Neural cell (in vitro differentiated cells): ENCODE data around the gene ATG7. TPM values are rescaled to one million over a fixed set of nuclear protein-coding genes. Genes with fewer than 3 reads are reported as not detected.

ENCODE experiments used
- H2AFZ ChIP-seq: fragments of 200-600, 300-800 bp; sonication (generic), shearing (Covaris generic); 2 replicates; pipeline ENCODE4 v1.6.0; 2014; ENCODE audit warnings: low read depth, mild to moderate bottlenecking, antibody characterized with exemption, low read length, moderate library complexity
- H3F3A ChIP-seq: fragments of 200-600 bp; shearing (Covaris generic); 2 replicates; pipeline ENCODE4 v1.6.1; 2016; ENCODE audit warnings: mild to moderate bottlenecking, moderate library complexity, mixed read lengths, antibody characterized with exemption, low read length; ENCODE audit not compliant: insufficient read depth, poor library complexity, severe bottlenecking
- H3K27ac ChIP-seq: fragments of 200-600, 300-800 bp; sonication (generic), shearing (Covaris generic); 2 replicates; pipeline ENCODE4 v1.5.1; 2014; ENCODE audit warnings: mild to moderate bottlenecking, low read length, moderate library complexity
- H3K27me3 ChIP-seq: fragments of 300-800, 200-600 bp; sonication (generic), shearing (Covaris generic); 2 replicates; pipeline ENCODE4 v1.6.0; 2014; ENCODE audit warnings: mild to moderate bottlenecking, low read depth, low read length, moderate library complexity; ENCODE audit not compliant: insufficient read depth
- H3K36me3 ChIP-seq: fragments of 300-800, 200-600 bp; sonication (generic), shearing (Covaris generic); 2 replicates; pipeline ENCODE4 v1.5.1; 2014; ENCODE audit warnings: mild to moderate bottlenecking, antibody characterized with exemption, low read length, moderate library complexity; ENCODE audit not compliant: insufficient read depth
- H3K4me2 ChIP-seq: fragments of 300-800, 200-600 bp; sonication (generic), shearing (Covaris generic); 2 replicates; pipeline ENCODE4 v1.6.0; 2014; ENCODE audit warnings: mild to moderate bottlenecking, low read length
- H3K4me3 ChIP-seq: fragments of 300-800, 200-600 bp; sonication (generic), shearing (Covaris generic); 2 replicates; pipeline ENCODE4 v1.5.1; 2014; ENCODE audit warnings: mild to moderate bottlenecking, low read length, moderate library complexity
- H3K79me2 ChIP-seq: fragments of 200-600 bp; shearing (Covaris generic); replicated peaks from 2 replicates; pipeline ENCODE4 v1.6.0; 2014; ENCODE audit warnings: mild to moderate bottlenecking, low read length, moderate library complexity; ENCODE audit not compliant: insufficient read depth
- H3K9ac ChIP-seq: fragments of 300-800, 200-600 bp; sonication (generic), shearing (Covaris generic); 2 replicates; pipeline ENCODE4 v1.6.1; 2016; ENCODE audit warnings: mild to moderate bottlenecking, low read length, mixed read lengths
- H3K9me2 ChIP-seq: fragments of 200-600 bp; shearing (Covaris generic); 2 replicates; pipeline ENCODE4 v1.6.1; 2016; ENCODE audit warnings: mild to moderate bottlenecking, low read length, mixed read lengths; ENCODE audit not compliant: insufficient read depth
- H3K9me3 ChIP-seq: fragments of 200-600, 300-800 bp; sonication (generic), shearing (Covaris generic); 2 replicates; pipeline ENCODE4 v1.6.1; 2016; ENCODE audit warnings: mild to moderate bottlenecking, mixed run types, low read length, moderate library complexity, mixed read lengths
- H4K20me1 ChIP-seq: fragments of 200-600 bp; shearing (Covaris generic); 2 replicates; pipeline ENCODE4 v1.6.1; 2016; ENCODE audit warnings: mild to moderate bottlenecking, mixed run types; ENCODE audit not compliant: insufficient read depth
- EP300 ChIP-seq: fragments of 450-650 bp; conservative IDR thresholded peaks from 2 replicates; pipeline ENCODE4 v1.6.1; 2014; ENCODE audit warnings: antibody characterized with exemption, mild to moderate bottlenecking, moderate library complexity; ENCODE audit not compliant: poor library complexity, severe bottlenecking
- EZH2 ChIP-seq: fragments of 200-600, 300-800 bp; shearing (Covaris generic), sonication (generic); IDR thresholded peaks from 2 replicates; pipeline ENCODE4 v1.6.1; 2014; ENCODE audit warnings: antibody characterized with exemption, low read length, borderline replicate concordance, mild to moderate bottlenecking; ENCODE audit not compliant: insufficient read depth, poor library complexity, severe bottlenecking
- MXI1 ChIP-seq: fragments of 450-650 bp; conservative IDR thresholded peaks from 2 replicates; pipeline ENCODE4 v1.6.1; 2014; ENCODE audit warnings: antibody characterized with exemption, mild to moderate bottlenecking; ENCODE audit not compliant: poor library complexity, severe bottlenecking
- RAD21 ChIP-seq: fragments of 450-650 bp; conservative IDR thresholded peaks from 2 replicates; pipeline ENCODE4 v1.6.1; 2014; ENCODE audit warnings: antibody characterized with exemption, mild to moderate bottlenecking, moderate library complexity
- TAF1 ChIP-seq: IDR thresholded peaks from 2 replicates; pipeline ENCODE4 v1.6.1; 2012; ENCODE audit warnings: low read depth
- polyA plus RNA-seq: library from polyadenylated mRNA; depleted of rRNA; stranded (reverse); fragments of >200 nt; gene quantifications from 2 replicates; pipeline ENCODE4 v1.2.3, GENCODE V29; 2014
- TF ChIP-seq, protein P1 (sequence below): IDR thresholded peaks from 2 replicates; pipeline ENCODE4 v1.6.1; 2012; ENCODE audit warnings: borderline replicate concordance
- TF ChIP-seq, protein P2 (sequence below): fragments of 450-650 bp; IDR thresholded peaks from 2 replicates; pipeline ENCODE4 v1.5.1; 2014; ENCODE audit warnings: antibody characterized with exemption, mild to moderate bottlenecking, moderate library complexity; ENCODE audit not compliant: poor library complexity, severe bottlenecking

ATG7 gene
- polyA plus RNA-seq, 1 donor from 2014 or later: 28.8 TPM

DNA sequence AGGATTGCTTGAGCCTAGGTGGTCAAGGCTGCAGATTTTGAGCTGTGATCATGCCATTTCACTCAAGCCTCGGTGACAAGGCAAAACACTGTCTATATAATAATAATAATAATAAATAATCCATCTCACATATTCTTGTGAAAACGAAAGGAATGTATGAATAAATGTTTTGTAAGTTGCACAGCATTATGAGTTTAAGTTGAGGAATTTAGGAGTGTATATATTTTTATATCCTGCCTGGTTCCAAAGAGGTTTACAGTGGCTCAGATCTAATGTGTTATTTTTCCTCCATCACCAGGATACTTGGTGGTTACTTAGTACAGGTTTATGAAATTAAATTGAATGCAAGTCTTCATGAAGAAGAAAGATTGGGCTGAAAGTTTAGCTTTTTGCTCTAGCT, 77.2 kb downstream of the ATG7 start:
- Histone ChIP-seq H3K4me2 (no peak overlapping the region), H3K27ac (no peak overlapping the region), H4K20me1 (no peaks in the 10 kb centered on the region), H3K9me2 (no peaks in the 10 kb centered on the region), H3K9ac (no peak overlapping the region), H3K4me3 (no peak overlapping the region), H3K36me3 (no peaks in the 10 kb centered on the region), H2AFZ (no peak overlapping the region), H3K27me3 (no peaks in the 10 kb centered on the region), H3F3A (no peaks in the 10 kb centered on the region), H3K9me3 (no peaks in the 10 kb centered on the region), H3K79me2 (no peaks in the 10 kb centered on the region)
- TF ChIP-seq, protein P1, sequence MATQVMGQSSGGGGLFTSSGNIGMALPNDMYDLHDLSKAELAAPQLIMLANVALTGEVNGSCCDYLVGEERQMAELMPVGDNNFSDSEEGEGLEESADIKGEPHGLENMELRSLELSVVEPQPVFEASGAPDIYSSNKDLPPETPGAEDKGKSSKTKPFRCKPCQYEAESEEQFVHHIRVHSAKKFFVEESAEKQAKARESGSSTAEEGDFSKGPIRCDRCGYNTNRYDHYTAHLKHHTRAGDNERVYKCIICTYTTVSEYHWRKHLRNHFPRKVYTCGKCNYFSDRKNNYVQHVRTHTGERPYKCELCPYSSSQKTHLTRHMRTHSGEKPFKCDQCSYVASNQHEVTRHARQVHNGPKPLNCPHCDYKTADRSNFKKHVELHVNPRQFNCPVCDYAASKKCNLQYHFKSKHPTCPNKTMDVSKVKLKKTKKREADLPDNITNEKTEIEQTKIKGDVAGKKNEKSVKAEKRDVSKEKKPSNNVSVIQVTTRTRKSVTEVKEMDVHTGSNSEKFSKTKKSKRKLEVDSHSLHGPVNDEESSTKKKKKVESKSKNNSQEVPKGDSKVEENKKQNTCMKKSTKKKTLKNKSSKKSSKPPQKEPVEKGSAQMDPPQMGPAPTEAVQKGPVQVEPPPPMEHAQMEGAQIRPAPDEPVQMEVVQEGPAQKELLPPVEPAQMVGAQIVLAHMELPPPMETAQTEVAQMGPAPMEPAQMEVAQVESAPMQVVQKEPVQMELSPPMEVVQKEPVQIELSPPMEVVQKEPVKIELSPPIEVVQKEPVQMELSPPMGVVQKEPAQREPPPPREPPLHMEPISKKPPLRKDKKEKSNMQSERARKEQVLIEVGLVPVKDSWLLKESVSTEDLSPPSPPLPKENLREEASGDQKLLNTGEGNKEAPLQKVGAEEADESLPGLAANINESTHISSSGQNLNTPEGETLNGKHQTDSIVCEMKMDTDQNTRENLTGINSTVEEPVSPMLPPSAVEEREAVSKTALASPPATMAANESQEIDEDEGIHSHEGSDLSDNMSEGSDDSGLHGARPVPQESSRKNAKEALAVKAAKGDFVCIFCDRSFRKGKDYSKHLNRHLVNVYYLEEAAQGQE: no peak

DNA sequence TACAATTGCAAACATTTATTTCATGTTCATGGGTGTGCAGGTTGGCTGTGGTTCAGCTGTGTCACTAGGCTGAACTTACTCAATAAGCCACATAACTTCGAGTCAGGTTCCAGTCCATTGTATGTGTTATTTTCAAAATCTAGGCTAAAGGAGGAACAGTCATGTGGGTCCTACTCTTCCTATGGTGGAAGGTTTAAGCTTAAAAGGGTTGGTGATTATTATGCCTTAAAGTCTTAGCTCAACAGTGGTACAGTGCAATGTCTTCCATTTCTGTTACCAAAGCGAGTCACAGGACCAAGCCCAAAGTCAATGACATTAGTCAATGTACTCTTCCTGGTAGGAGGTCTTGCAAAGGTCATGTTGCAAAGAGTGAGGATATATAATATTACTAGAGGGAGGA, 78.2 kb downstream of the ATG7 start:
- no peaks in the 10 kb centered on the region for H3K79me2 ChIP-seq
- H3K4me2 ChIP-seq: no peak overlapping the region
- no peaks in the 10 kb centered on the region for H3K9me2 ChIP-seq
- no peaks in the 10 kb centered on the region for H3K27me3 ChIP-seq
- no peak overlapping the region for H3K9ac ChIP-seq
- no peaks in the 10 kb centered on the region for H3F3A ChIP-seq
- TF ChIP-seq, protein P2, sequence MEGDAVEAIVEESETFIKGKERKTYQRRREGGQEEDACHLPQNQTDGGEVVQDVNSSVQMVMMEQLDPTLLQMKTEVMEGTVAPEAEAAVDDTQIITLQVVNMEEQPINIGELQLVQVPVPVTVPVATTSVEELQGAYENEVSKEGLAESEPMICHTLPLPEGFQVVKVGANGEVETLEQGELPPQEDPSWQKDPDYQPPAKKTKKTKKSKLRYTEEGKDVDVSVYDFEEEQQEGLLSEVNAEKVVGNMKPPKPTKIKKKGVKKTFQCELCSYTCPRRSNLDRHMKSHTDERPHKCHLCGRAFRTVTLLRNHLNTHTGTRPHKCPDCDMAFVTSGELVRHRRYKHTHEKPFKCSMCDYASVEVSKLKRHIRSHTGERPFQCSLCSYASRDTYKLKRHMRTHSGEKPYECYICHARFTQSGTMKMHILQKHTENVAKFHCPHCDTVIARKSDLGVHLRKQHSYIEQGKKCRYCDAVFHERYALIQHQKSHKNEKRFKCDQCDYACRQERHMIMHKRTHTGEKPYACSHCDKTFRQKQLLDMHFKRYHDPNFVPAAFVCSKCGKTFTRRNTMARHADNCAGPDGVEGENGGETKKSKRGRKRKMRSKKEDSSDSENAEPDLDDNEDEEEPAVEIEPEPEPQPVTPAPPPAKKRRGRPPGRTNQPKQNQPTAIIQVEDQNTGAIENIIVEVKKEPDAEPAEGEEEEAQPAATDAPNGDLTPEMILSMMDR: no peak
- TF ChIP-seq TAF1 (no peak), RAD21 (no peak), EP300 (no peak)
- no peaks in the 10 kb centered on the region for H3K36me3 ChIP-seq
- H3K9me3 ChIP-seq: no peaks in the 10 kb centered on the region
- H2AFZ ChIP-seq: no peak overlapping the region
- no peak overlapping the region for H3K27ac ChIP-seq
- H4K20me1 ChIP-seq: no peaks in the 10 kb centered on the region
- no peak overlapping the region for H3K4me3 ChIP-seq

DNA sequence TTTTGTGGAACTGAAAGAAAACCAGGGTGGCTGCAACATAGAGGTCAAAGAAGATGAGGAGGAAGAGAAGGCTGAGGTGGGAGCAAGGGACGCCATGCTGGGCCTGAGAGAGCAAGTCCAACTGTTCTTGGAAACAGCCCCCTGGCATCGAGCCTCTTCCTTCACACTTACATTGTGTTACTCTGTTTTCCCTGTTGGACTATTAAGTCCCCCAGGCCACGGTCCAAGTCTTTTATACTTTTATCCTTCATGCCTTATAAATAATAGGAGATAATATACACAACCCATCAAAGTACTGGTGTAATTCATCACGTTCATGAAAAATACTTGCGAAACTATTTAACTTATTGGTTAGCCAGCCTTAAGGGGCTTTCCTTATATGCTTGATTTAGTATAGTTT, 79.3 kb downstream of the ATG7 start:
- Histone ChIP-seq H3F3A (no peaks in the 10 kb centered on the region), H3K4me2 (no peak overlapping the region), H3K4me3 (no peak overlapping the region), H3K9ac (no peak overlapping the region), H3K36me3 (no peaks in the 10 kb centered on the region), H3K9me2 (no peaks in the 10 kb centered on the region), H3K27ac (no peak overlapping the region), H2AFZ (no peak overlapping the region), H4K20me1 (no peaks in the 10 kb centered on the region), H3K9me3 (no peaks in the 10 kb centered on the region), H3K79me2 (no peaks in the 10 kb centered on the region), H3K27me3 (no peaks in the 10 kb centered on the region)
- TF ChIP-seq RAD21 (no peak), EZH2 (no peak), MXI1 (no peak), TAF1 (no peak), EP300 (no peak)
